DMS153 (cell line): ENCODE measurements around the gene SYTL4.
A peak's percentile ranks its signal among the peaks of the same experiment; 100 is the strongest.
"Not testable (repeated sequence)": the region's sequence is repeated elsewhere in the genome, so short reads cannot be mapped to it uniquely, and the experiment has no call there.

Source experiments
- DNase-seq: peaks from one replicate; lab custom pipeline; 2025; lab: John Stamatoyannopoulos, UW

Gene SYTL4

DNA sequence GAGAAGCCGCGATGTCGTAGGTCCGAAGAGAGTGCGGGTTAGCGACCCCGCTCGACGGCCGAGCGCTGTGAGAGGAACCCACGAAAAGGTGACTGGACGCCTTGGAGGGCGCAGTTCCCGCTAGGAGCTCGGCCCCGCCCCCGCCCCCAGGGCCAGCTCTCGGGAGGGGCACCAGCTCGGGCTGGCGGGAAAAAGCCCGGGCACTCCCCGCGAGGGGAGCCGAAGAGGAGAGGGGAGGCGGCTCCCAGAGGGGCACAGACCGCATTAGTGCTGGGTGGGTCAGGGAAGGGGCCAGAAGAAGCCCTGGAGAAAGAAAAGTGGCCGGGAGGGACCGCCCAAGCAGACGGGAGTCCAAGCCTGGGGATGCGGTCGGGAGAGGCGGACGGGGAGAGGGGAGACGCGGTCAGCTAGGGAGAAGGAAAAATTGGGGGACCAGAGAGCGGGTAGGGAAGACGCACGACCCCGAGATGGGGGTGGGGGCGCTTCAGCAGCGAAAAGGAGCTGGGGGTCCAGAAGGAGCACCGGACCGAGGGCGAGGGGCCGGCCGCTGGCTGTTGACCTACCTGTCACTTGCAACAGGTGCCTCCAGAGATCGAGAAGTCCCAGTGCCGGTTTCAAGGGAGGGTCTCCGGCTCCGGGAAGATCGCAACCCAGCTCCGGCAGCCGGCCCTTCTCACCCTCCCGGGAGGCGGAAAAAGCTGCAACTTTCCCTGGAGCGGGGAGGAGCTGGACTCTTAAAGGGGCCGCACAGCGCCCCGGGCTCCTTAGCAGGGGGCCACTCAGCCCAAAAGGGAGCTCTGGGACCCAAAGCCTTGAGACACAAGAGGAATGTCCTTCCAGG lies at the start of gene SYTL4:
Gene SYTL4, minus strand, starts transcription at position 681 of the 841 bp plus-strand sequence. CDS start 30,084 bp downstream, outside the sequence.
- DNase-seq: no peak

DNA sequence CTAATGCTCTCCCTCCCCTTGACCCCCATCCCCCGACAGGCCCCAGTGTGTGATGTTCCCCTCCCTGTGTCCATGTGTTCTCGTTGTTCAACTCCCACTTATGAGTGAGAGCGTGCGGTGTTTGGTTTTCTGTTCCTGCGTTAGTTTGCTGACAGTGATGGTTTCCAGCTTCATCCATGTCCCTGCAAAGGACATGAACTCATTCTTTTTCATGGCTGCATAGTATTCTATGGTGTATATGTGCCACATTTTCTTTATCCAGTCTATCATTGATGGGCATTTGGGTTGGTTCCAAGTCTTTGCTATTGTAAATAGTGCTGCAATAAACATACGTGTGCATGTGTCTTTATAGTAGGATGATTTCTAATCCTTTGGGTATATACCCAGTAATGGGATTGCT lies 37.5 kb upstream of the SYTL4 start:
- DNase-seq: not testable (repeated sequence)

DNA sequence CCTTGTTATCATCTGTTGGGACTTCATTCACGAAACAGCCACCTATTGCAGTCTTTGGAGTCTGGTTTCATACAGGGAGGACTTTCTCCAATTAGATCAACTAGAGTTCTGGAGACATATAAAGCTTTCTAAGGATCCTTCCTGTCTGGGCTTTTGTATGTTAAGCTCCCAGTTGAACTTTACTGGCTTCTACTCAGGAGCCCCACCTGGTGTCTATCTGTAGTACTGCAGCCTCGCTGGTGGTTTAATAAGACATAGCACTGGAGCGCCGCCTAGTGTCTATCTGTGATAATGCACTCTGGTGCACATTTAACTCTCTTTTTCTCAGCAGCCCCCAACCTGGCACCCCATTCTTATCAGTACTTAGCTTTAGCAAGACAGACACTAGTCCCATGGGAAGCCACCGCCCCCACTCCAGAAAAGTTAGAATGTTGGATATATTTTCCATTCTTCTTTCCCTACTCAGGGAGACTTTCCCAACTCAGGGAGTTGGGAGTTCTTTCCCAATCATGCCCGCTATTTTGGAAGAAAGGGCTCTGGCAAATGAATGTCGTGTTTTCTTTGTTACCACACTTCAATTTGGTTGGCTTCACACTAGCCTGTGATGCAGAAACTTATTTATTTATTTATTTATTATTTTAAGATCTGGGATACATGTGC lies 36.9 kb upstream of the SYTL4 start:
- DNase-seq: peak; percentile 16

DNA sequence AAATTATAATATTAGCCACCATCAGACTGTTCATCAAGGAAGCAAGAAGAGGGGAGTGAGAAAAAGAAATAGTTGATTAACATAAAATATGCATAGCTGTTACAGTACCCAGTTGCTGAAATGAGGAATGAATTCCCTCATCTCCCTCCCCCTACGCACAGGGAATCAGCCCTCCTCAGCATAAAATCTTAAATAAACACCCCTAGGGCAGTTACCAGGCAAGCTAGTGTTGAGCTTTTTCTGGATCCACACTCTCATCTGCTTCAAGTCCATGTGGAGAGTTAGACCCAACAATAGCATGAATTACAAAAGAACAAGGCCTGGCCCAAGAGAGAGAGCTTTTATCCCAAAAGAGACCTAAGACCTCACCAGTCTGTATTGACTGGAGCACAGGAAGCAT lies 19.0 kb upstream of the SYTL4 start:
- DNase-seq: no peak

DNA sequence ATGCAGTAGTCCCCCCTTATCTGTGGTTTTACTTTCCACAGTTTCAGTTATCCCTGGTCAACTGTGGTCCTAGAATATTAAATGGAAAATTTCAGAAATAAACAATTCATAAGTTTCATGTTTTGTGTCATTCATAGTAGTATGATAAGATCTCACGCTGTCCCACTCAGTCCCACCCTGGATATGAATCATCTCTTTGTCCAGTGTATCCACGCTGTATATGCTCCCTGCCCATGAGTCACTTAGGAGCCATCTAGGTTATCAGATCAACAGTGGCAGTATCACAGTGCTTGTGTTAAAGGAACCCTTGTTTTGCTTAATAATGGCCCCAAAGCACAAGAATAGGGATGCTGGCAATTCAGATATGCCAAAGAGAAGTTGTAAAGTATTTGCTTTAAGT lies 16.2 kb upstream of the SYTL4 start:
- DNase-seq: no peak

DNA sequence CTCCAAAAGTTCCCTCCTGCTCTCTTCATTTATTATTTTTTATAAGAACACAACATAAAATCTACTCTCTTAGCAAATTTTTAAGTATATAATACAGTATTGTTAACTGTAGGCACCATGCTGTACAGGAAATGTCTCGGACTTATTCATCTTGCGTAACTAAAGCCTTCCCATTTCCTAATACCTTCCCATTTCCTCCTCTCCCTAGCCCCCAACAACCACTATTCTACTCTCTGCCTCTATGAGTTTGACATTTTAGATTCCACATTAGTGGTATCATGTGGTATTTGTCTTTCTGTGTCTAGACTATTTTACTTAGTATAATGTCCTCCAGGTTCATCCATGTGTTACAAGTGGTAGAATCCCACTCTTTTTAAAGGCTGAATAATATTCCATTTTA lies 15.8 kb upstream of the SYTL4 start:
- DNase-seq: no peak

DNA sequence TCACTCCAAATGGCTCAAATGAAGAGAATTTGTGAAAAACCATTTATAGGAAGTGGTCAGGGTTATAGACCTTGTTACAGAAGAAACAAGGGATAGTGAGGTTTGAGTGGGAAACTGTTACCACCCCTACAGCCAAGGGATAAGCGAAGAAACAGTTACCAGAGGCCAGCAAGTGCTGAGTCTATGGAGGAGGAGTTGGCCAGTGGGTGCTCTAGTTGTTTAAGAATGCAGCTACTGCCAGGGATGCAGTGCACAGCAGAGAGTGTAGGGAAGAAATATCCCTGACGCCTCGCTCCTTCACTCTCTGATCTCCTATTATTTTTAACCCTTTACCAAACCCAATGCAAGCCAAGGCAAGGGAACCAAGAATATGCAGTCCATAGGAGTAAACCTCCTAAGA lies 15.2 kb upstream of the SYTL4 start:
- no peak for DNase-seq

DNA sequence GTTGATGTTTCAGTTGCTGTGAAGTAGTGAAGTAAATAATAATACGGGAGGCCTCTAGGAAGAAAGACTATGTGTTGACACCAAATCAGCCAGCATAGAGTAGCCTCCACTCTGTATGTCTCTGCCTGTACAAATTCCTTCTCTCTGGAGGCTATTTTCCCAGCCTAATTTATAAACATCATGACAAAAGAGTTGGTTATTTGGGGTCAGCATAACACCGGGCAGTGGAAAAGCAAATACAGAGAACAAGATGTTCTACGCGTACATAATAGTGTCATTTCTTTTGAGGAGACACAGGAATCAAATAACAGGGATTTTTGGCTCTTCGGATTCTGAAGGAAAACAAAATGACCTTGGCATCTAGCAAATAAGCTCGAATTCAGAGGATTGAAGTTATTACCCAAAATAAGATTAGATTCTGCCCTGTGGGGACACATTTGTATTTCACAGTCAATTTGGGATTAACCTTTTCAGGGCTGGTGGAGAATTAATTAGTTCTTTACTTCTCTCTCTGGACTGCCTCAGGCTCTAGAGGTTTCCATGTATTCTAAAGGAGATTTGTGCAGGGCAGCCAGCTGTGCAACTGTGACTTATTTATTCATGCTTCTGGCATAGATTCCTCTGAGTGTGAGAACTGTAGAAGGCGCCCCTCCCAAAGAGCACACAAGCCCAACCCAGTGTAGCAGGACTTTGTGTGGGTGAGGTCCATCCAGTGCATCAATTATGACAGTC lies 14.1 kb upstream of the SYTL4 start:
- DNase-seq: no peak

DNA sequence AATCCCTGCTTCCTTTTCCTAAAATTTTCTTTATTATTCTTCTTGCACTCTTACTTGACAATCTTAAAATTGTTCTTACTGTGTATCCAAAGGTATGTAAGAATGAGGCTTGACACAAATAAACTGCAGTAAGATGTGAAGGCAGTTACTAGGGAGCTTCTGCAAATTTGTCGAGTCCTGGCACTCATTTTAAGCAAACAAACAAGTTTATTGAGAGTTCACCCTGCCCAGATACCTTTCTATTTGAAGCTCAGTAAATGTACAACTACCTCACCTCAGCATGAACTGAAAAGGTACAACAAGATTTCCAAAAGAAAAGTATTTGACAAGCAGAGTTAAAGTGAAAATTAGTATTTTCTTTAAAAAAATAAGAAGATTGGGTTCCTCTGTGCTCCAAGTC lies 13.3 kb upstream of the SYTL4 start:
- no peak for DNase-seq

DNA sequence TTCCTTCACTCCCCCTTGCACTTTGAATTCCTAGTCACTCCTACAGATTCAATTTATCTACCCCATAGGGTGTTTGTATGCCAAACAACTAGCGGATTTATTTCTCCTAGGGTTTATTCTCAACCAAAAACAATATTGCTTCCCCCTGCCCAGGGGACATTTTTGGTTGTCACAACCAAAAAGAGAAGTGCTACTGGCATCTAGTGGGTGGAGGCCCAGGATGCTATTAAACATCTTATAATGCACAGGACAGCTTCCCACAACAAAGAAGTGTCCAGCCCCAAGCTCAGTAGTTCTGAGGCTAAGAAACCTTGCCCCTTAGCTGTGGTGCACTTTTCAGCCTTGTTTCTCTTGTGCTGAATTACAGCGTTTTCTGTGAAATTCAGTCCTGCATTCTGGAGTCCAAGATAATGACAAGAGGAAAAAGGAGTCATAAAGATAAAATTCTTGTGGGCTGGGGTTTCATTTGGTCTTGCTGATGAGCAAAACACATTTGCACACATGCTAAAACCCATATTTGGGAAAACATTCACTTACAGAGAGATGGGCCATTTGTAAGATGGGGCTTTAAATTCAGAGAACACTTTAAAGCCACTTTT lies 11.2 kb upstream of the SYTL4 start:
- DNase-seq: no peak

DNA sequence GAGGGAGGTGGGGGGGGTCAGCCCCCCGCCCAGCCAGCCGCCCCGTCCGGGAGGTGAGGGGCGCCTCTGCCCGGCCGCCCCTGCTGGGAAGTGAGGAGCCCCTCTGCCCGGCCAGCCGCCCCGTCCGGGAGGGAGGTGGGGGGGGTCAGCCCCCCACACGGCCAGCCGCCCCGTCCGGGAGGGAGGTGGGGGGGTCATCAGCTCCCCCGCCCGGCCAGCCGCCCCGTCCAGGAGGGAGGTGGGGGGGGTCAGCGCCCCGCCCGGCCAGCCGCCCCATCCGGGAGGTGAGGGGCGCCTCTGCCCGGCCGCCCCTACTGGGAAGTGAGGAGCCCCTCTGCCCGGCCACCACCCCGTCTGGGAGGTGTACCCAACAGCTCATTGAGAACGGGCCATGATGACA lies 7.9 kb downstream of the SYTL4 start:
- not testable (repeated sequence) for DNase-seq

DNA sequence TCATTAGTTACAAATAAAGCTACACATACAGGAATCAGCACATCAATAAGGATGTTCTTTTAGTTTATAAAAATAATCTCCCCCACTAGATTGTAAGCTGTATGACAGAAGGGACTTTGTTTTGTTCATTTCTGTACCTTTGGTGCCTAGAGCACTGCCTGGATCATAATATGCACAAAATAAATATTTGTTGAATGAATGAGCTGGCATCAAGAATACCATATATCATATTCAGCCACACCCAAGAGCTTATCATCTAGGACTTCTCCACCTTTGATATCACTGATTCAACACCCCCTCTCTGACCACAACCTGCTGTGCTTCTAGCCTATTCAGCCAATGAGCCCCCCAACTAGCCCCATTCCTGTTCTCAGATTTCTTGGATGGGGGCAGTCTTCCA lies 10.6 kb downstream of the SYTL4 start:
- DNase-seq: no peak

DNA sequence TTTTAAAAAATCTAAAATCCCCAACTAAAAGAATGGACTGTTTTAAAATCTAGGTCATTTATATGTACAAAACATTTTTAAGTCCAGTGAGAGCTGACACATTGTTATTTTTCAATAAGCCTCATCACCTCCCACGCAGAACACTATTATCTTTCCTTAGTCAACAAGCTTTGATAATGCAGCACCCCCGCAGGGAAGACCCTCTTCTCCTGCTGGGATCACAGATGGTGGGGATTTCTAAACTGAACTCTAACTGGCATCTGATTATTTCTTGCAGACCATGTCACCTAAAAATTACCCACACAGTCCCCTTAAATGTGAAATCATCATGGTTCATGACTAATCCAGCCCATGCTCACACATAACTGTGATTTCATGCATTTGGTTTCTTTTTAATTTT lies 11.6 kb downstream of the SYTL4 start:
- no peak for DNase-seq

DNA sequence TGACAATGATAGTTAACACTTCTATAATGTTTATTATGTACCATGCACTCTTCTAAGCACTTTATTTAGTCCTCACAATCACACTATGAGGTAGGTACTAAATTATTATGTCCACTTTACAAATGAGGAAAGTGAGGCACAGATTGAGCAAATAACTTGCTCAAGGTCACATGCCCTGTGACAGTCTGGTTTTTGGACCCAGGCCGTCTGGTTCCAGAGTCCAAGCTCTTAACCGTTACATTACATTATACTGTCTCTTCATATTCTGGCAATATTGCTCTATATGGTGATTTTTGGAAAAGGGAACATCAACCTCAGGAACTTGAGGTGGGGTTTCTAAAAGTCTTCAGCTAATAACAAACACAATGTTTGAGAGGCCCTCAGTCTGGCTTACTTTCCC lies 12.8 kb downstream of the SYTL4 start:
- DNase-seq: no peak

DNA sequence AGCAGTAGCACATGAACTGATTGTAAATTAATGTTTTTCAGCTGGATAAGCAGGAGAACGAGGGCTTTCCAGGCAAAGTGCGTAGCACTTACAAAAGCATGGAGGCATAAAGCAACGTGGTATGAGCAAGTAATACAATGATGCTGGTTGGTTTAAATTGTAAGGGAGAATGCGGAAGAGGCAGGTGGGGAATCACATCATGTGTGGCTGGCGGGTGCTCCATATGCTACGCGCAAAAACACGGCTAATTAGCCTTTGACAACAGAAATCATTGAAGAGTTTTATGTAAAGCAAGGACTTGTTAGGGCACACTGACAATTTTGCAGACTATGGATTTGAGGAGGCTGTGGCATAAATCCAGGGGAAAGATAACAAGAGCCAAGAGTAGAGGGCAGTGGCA lies 14.6 kb downstream of the SYTL4 start:
- DNase-seq: peak; percentile 6

DNA sequence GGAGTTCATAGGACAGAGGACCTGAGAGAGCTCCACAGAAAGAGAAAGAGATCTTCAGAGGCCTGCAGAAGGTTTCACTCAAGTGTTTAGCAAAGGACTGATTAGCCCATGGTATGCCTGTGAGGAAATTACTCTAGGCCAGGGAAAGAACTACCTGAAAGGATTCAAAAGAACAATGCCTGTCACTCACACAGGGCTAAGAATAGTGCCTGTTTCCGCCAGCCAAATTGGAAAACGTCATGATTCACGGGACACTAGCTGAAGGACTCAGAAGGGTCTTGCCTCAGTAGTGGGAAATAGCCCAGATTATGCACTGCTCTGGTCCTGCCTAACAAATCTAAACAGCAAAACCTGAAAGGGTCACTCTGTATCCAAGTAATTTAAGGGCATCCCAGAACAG lies 21.1 kb downstream of the SYTL4 start:
- DNase-seq: no peak

DNA sequence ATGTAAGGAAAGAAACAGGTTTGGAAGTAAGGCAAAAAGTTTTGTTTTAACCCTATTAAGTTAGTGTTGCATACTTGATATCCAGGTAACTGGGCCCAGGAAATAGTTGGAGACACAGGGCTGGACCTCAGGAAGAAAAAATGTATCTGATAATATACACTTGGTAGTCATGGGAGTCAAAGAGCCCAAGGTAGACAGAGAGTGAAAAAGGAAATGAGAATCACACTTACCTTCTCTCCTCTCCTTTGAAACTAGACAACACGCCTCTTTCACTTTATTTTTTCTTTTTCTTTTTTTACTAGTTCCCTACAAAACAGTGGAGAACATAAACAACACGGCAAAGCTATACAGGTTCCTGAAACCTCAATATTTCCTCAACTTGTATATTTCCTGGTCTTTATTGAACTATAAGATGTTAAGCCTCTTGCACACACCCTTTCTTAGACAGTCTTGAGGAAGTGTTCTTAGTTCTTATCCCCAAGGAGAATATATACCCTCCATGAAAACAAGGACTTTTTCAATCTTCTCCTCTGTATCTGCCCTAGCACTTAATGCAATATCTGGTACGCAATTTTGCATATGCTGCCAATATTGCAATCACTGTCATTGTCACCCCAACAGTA lies 27.2 kb downstream of the SYTL4 start:
- no peak for DNase-seq

DNA sequence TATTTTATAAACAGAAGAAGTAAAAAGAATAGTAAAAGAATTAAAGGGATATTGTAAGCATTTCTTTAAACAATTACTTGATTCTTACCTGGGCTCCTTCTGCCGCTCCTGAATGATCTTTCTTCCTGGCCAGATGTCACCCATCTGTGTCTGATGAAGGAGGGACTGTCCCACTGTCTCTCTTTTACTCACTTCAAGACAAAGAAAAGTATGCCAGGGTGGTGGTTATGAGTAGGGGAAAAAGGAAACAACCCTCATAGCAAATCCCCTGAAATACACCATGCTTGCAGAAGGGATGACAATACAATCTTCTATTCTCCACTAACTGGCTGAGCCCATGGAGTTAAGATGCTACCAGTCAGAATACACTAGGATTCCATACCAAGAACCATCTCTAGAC lies 31.1 kb downstream of the SYTL4 start:
- no peak for DNase-seq

DNA sequence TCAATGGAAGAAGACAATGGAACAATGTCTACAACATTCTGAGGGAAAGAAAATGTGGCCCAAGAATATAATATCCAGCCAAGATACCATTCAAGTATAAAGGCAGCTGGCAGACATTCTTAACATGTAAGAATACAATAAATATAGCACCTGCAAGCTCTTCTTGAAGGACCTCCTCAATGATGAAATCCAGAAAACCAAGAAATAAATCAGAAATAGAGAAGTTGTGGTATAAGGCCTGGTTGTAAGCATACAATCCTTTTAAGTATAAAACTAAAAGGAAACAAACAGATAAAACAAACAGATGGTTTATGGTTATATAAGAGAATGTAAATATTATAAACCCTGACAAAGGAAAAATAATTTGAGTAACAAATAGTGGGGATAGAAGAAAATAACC lies 33.4 kb downstream of the SYTL4 start:
- no peak for DNase-seq

DNA sequence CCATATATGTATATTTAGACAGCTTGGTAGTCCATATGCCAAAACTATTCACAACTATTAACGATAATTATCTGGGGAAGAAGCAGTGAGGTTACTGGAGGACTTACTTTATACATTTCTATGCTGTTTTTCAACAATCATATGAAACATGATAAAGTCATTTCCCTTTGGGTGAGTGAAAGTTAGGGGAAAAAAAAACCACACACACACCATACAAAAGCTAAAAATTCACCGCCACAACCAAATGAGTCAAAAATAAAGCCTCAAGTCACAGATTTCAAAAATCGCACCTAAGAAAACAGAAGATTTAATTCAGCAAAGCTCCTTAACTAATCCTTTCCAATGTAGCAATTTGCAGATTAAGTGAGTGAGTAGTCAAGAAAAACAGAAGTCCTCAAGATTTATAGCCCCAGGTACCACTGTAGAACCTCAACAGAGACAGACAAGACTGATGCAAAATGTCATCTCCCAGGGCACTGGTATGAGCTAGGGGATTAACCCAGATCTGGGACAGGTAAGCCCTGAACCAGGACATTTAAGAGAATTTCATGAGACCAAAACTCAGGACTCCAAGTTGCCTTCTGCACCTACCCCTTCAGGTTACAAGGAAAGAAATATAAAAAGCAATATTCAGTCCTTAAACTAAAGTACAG lies 35.1 kb downstream of the SYTL4 start:
- no peak for DNase-seq

DNA sequence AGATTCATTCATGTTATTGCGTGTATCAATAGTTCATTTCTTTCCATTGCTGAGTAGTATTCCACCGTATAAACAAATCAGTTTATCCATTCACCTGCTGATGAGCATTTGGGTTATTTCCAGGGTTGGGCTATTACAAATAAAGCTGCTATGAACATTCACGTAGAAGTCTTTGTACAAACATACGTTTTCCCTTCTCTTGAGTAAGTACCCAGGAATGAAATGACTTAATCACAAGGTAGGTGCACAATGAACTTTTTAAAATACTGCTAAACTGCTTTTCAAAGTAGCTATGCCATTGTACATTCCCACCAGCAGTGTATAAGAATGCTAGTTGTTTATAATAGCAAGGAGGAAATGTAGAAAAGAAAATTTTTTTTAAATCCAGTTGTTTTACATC lies 35.9 kb downstream of the SYTL4 start:
- DNase-seq: no peak

DNA sequence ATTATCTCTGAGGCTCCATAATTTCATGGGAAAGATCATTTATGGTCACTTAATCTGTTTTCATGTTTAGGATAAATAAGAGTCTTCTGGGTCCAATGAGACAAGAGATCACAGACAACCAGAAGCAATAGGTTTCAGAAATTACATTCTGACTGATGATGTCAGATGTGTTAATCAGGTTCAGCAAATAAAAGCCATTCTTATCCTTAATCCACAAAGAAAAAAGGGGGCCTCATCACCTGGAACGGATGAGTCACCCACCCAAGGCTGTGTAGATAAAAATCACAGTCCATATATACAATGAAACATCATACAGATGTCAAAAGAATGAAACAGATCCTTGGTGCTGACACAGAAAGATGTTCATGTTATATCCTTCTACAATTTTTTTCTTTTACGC lies 36.6 kb downstream of the SYTL4 start:
- no peak for DNase-seq
